ENCODE results near the gene PARD3B. TPM values are rescaled to one million over a fixed set of nuclear protein-coding genes. Genes with fewer than 3 reads are reported as not detected.

PARD3B gene
- total RNA-seq, 1 experiment from 2014 or later: 2.0 TPM

DNA sequence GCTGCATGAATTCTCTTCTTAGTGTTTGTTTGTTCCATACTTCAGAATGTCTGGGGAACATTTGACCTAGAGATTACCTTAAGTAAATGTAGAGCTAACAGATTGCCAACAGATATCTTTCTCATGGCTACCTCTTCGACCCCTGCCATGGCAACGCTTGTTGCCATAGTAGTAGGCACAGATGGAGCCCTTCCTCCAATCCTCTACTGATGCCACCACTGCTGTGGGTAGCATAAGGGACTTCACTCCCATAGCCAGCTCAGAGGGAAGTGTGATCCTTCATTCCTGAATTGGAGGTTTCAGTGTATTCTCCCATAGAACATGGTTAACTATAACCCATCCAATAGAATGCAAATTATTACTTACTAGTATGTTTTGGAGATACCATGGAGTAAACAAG is 593.5 kb downstream of the PARD3B start:
- intact Hi-C loops (cut with micrococcal nuclease): no loop called here
- no peak for TF ChIP-seq JUND (IDR thresholded peaks at IDR 0.05)
- no peak for TF ChIP-seq ZFX (IDR thresholded peaks at IDR 0.05)
- TF ChIP-seq EZH2 (IDR thresholded peaks at IDR 0.05): no peak
- TF ChIP-seq, protein P1, sequence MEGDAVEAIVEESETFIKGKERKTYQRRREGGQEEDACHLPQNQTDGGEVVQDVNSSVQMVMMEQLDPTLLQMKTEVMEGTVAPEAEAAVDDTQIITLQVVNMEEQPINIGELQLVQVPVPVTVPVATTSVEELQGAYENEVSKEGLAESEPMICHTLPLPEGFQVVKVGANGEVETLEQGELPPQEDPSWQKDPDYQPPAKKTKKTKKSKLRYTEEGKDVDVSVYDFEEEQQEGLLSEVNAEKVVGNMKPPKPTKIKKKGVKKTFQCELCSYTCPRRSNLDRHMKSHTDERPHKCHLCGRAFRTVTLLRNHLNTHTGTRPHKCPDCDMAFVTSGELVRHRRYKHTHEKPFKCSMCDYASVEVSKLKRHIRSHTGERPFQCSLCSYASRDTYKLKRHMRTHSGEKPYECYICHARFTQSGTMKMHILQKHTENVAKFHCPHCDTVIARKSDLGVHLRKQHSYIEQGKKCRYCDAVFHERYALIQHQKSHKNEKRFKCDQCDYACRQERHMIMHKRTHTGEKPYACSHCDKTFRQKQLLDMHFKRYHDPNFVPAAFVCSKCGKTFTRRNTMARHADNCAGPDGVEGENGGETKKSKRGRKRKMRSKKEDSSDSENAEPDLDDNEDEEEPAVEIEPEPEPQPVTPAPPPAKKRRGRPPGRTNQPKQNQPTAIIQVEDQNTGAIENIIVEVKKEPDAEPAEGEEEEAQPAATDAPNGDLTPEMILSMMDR (IDR thresholded peaks at IDR 0.05 in 2 of 3, conservative IDR thresholded peaks at IDR 0.05 in 1 of 3; ENCODE audit: borderline replicate concordance in 1 of 3, insufficient read depth in 1 of 3, low read depth in 2 of 3, low read length in 2 of 3): no peak
- no peak for TF ChIP-seq CBX3 (IDR thresholded peaks at IDR 0.05; ENCODE audit: low read depth)
- no peak for TF ChIP-seq SIN3A (IDR thresholded peaks at IDR 0.05; ENCODE audit: low read depth)
- TF ChIP-seq SP1 (IDR thresholded peaks at IDR 0.05; ENCODE audit: low read depth): no peak
- TF ChIP-seq FOSL1 (IDR thresholded peaks at IDR 0.05; ENCODE audit: low read depth): no peak
- no peak for TF ChIP-seq POLR2AphosphoS5 (IDR thresholded peaks at IDR 0.05; ENCODE audit: low read depth, low read length)
- CTCF ChIA-PET: no interaction called here
- H3K4me2 ChIP-seq (ENCODE audit: low read length): no peak overlapping the region
- no peaks in the 10 kb centered on the region for H3K27me3 ChIP-seq (ENCODE audit: insufficient read depth, low read length)
- RAD21 ChIA-PET (ENCODE audit: low non-redundant PET in 1 of 2, low total read pairs in 2 of 2, uncharacterized antibody in 2 of 2, unreplicated experiment in 2 of 2): no interaction called here
- no peaks in the 10 kb centered on the region for H3K79me2 ChIP-seq (ENCODE audit: insufficient read depth, low read length)
- H3K27ac ChIP-seq (ENCODE audit: low read depth, low read length): no peak overlapping the region
- no peak overlapping the region for H3K9ac ChIP-seq (ENCODE audit: low read length)
- POLR2A ChIA-PET: no interaction called here
- H3K36me3 ChIP-seq (ENCODE audit: control insufficient read depth in 1 of 2, insufficient read depth in 2 of 2, low read length in 2 of 2): no peaks in the 10 kb centered on the region
- no TSS peak for BruUV-seq (replicated peaks)
- no peaks in the 10 kb centered on the region for H3K4me1 ChIP-seq (ENCODE audit: control insufficient read depth in 1 of 2, insufficient read depth in 2 of 2, low read length in 2 of 2)
- H3K9me2 ChIP-seq (ENCODE audit: insufficient read depth): no peaks in the 10 kb centered on the region
- no peaks in the 10 kb centered on the region for H4K20me1 ChIP-seq (ENCODE audit: insufficient read depth)
- H3K9me3 ChIP-seq (ENCODE audit: control insufficient read depth in 1 of 2, insufficient read depth in 1 of 2, low read depth in 1 of 2, low read length in 2 of 2): no peaks in the 10 kb centered on the region
- ATAC-seq: no peak
- no peak overlapping the region for H3K4me3 ChIP-seq (replicated peaks in 1 of 2; ENCODE audit: low read depth in 1 of 2, low read length in 2 of 2)
- DNase-seq (ENCODE audit: low read depth, low spot score): no peak
- H2AFZ ChIP-seq (ENCODE audit: low read depth, low read length, poor library complexity, severe bottlenecking): no peak overlapping the region

DNA sequence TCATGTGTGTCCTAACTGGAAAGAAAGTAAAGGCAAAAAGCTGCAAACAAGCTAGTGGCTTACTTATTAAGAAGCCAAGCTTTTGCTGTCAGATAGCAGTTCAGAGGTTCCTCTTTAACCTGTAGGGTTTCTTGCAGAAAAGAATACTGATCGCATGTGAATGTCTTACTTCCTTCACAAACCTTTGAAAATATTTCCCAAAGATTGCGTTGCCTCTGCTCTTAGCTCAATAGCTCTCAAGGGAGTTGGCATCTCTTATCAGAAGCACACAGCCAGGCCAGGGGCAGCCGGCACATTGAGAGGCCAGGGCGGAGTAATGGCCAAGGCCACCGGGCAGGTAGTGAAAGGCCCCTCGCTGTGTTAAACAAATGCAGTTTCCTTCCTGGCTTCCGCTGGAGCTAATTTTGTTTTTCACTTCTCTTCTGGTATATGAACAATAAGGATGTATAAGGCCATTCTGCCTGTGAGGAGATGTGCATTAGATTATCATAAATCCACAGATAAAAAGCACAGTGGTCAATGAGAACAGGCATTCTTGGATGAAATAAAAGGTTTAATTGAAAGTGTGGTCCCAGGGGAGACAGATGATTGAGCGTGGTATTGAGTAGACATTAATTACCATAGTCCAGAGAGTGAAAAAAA is 594.7 kb downstream of the PARD3B start:
- no peaks in the 10 kb centered on the region for H3K36me3 ChIP-seq (ENCODE audit: control insufficient read depth in 1 of 2, insufficient read depth in 2 of 2, low read length in 2 of 2)
- DNase-seq (ENCODE audit: low read depth, low spot score): no peak
- no peak for ATAC-seq
- H2AFZ ChIP-seq (ENCODE audit: low read depth, low read length, poor library complexity, severe bottlenecking): no peak overlapping the region
- POLR2A ChIA-PET: no interaction called here
- RAD21 ChIA-PET (ENCODE audit: low non-redundant PET in 1 of 2, low total read pairs in 2 of 2, uncharacterized antibody in 2 of 2, unreplicated experiment in 2 of 2): no interaction called here
- no peaks in the 10 kb centered on the region for H3K9me2 ChIP-seq (ENCODE audit: insufficient read depth)
- H4K20me1 ChIP-seq (ENCODE audit: insufficient read depth): no peaks in the 10 kb centered on the region
- H3K4me2 ChIP-seq (ENCODE audit: low read length): no peak overlapping the region
- H3K9ac ChIP-seq (ENCODE audit: low read length): no peak overlapping the region
- H3K4me3 ChIP-seq (replicated peaks in 1 of 2; ENCODE audit: low read depth in 1 of 2, low read length in 2 of 2): no peak overlapping the region
- H3K9me3 ChIP-seq (ENCODE audit: control insufficient read depth in 1 of 2, insufficient read depth in 1 of 2, low read depth in 1 of 2, low read length in 2 of 2): no peaks in the 10 kb centered on the region
- CTCF ChIA-PET: no interaction called here
- H3K27me3 ChIP-seq (ENCODE audit: insufficient read depth, low read length): no peaks in the 10 kb centered on the region
- intact Hi-C loops (cut with micrococcal nuclease): no loop called here
- BruUV-seq (replicated peaks): no TSS peak
- no peaks in the 10 kb centered on the region for H3K79me2 ChIP-seq (ENCODE audit: insufficient read depth, low read length)
- H3K27ac ChIP-seq (ENCODE audit: low read depth, low read length): no peak overlapping the region
- no peaks in the 10 kb centered on the region for H3K4me1 ChIP-seq (ENCODE audit: control insufficient read depth in 1 of 2, insufficient read depth in 2 of 2, low read length in 2 of 2)
- TF ChIP-seq, protein P2, sequence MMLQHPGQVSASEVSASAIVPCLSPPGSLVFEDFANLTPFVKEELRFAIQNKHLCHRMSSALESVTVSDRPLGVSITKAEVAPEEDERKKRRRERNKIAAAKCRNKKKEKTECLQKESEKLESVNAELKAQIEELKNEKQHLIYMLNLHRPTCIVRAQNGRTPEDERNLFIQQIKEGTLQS (IDR thresholded peaks at IDR 0.05): no peak
- TF ChIP-seq, protein P1 (IDR thresholded peaks at IDR 0.05 in 2 of 3, conservative IDR thresholded peaks at IDR 0.05 in 1 of 3; ENCODE audit: borderline replicate concordance in 1 of 3, insufficient read depth in 1 of 3, low read depth in 2 of 3, low read length in 2 of 3): no peak
- TF ChIP-seq POLR2AphosphoS5 (IDR thresholded peaks at IDR 0.05; ENCODE audit: low read depth, low read length) (no peak), POLR2A (IDR thresholded peaks at IDR 0.05; ENCODE audit: borderline replicate concordance, extremely low read depth, insufficient read depth, insufficient read length) (no peak), JUND (IDR thresholded peaks at IDR 0.05) (no peak), EGR1 (IDR thresholded peaks at IDR 0.05; ENCODE audit: low read depth) (no peak), EZH2 (IDR thresholded peaks at IDR 0.05) (no peak), FOSL1 (IDR thresholded peaks at IDR 0.05; ENCODE audit: low read depth) (no peak)
- TF ChIP-seq, protein P3, sequence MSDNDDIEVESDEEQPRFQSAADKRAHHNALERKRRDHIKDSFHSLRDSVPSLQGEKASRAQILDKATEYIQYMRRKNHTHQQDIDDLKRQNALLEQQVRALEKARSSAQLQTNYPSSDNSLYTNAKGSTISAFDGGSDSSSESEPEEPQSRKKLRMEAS (IDR thresholded peaks at IDR 0.05): no peak
- TF ChIP-seq, protein P4, sequence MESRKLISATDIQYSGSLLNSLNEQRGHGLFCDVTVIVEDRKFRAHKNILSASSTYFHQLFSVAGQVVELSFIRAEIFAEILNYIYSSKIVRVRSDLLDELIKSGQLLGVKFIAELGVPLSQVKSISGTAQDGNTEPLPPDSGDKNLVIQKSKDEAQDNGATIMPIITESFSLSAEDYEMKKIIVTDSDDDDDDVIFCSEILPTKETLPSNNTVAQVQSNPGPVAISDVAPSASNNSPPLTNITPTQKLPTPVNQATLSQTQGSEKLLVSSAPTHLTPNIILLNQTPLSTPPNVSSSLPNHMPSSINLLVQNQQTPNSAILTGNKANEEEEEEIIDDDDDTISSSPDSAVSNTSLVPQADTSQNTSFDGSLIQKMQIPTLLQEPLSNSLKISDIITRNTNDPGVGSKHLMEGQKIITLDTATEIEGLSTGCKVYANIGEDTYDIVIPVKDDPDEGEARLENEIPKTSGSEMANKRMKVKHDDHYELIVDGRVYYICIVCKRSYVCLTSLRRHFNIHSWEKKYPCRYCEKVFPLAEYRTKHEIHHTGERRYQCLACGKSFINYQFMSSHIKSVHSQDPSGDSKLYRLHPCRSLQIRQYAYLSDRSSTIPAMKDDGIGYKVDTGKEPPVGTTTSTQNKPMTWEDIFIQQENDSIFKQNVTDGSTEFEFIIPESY (IDR thresholded peaks at IDR 0.05; ENCODE audit: extremely low read depth, insufficient replicate concordance, low read length): no peak
